ENCODE measurements around the gene ARGLU1.

- TF ChIP-seq CTCF (IDR thresholded peaks at IDR 0.05; ENCODE audit: low read depth, low read length) (no peak), POLR2A (IDR thresholded peaks at IDR 0.05; ENCODE audit: extremely low read depth, insufficient read length) (no peak), MAX (IDR thresholded peaks at IDR 0.05; ENCODE audit: low read depth, low read length) (no peak)
Observed at GRCh38 chr13:106503730-106504453, 64.0 kb downstream of the ARGLU1 start.
